Mesenteric fat pad (tissue), 1 donor: ENCODE results near the gene RNF183. TPM values are rescaled to one million over a fixed set of nuclear protein-coding genes. Genes with fewer than 3 reads are reported as not detected.

Experiments
- DNase-seq: peaks from one replicate; pipeline ENCODE4 v3.0.0-alpha.2; 2020; ENCODE audit warnings: low spot score
- long read RNA-seq: library from polyadenylated mRNA; unstranded; transcript quantifications from one replicate; pipeline ENCODE4 v2.0.0, GENCODE V29; 2020
- total RNA-seq: library from RNA; stranded (reverse); fragmentation: NEBNext Ultra II Directional; extraction: Animal tissue kit (Norgen Biotek cat#: 25700); gene quantifications from one replicate; pipeline ENCODE4 v1.2.1, GENCODE V29; 2021
- donor health status: DM: yes; HTN: yes; CAD: no.

The RNF183 gene, protein sequence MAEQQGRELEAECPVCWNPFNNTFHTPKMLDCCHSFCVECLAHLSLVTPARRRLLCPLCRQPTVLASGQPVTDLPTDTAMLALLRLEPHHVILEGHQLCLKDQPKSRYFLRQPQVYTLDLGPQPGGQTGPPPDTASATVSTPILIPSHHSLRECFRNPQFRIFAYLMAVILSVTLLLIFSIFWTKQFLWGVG
- total RNA-seq: not detected
- long read RNA-seq: 0 reads

GRCh38 chr9:113302792-113303418 lies at the start of gene RNF183:
Gene RNF183, minus strand, starts transcription at chr9:113303376. Its CDS starts 5,192 bp downstream, at chr9:113298184.
- DNase-seq: no peak

DNA sequence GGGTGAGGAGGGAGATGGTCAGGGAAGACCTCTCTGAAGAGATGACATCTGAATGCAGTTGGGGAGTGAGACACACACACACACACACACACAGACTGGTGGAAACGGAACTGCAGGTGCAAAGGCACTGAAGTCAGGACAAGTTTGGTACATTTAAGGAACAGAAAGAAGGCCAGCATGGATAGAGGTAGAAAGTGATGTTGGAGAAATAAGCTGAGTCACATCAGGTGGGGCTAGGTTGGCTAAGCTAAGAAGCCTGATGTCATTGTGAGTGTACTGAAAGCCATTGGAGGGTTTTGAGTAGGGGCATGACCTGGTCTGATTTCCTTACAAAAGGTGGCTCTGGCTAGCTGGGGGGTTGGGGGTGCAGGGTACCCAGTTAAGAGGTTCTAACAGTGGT lies 49.2 kb upstream of the RNF183 start:
- DNase-seq: no peak

- no peak for DNase-seq
Measured at GRCh38 chr9:113352006-113352405, 48.8 kb upstream of the RNF183 start.

GRCh38 chr9:113350937-113351336 lies 47.8 kb upstream of the RNF183 start:
- no peak for DNase-seq

- no peak for DNase-seq
Measured at GRCh38 chr9:113350107-113350661, 47.0 kb upstream of the RNF183 start.

- DNase-seq: no peak
Measured at GRCh38 chr9:113349445-113350094, 46.4 kb upstream of the RNF183 start, which contains the start of gene BSPRY. Gene BSPRY, plus strand, starts transcription at chr9:113349541. Its CDS starts 39 bp downstream, at chr9:113349580.

GRCh38 chr9:113349066-113349444 lies 45.9 kb upstream of the RNF183 start:
- DNase-seq: no peak

GRCh38 chr9:113348437-113348836 lies 45.3 kb upstream of the RNF183 start:
- DNase-seq: no peak

- no peak for DNase-seq
Measured at GRCh38 chr9:113345671-113346070, 42.5 kb upstream of the RNF183 start.

- DNase-seq: no peak
Measured at GRCh38 chr9:113345190-113345589, 42.0 kb upstream of the RNF183 start.

DNA sequence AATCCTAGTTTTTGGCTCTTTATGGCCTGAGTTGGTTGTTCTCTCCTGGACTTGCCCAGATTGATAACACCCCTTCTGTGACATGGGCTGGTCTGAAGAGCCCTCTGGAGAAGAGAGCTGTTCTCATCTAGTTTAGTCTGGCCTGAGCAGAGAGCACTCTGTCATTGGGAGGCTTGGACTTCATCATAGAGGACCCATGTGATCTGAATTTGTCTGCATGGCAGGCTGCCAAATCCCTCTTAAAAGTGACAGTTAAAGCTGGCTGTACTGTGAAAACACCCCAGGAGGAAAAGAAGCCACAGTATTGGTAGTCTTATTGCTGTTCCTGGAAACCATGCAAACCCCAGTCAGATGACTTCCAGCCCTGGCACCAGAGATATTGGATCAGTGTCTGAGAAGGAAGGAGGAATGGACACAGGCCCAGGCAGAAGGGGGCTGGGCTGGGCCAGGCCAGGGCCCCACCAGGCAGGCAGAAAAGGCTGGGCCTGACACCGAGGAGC lies 40.6 kb upstream of the RNF183 start:
- no peak for DNase-seq

GRCh38 chr9:113341712-113342410 lies 38.7 kb upstream of the RNF183 start:
- DNase-seq: no peak

GRCh38 chr9:113340011-113340699 lies 37.0 kb upstream of the RNF183 start, which contains the start of gene WDR31:
Gene WDR31, minus strand, starts transcription at chr9:113340275. Its CDS starts 8,253 bp downstream, at chr9:113332022.
- DNase-seq: peak; percentile 95

DNA sequence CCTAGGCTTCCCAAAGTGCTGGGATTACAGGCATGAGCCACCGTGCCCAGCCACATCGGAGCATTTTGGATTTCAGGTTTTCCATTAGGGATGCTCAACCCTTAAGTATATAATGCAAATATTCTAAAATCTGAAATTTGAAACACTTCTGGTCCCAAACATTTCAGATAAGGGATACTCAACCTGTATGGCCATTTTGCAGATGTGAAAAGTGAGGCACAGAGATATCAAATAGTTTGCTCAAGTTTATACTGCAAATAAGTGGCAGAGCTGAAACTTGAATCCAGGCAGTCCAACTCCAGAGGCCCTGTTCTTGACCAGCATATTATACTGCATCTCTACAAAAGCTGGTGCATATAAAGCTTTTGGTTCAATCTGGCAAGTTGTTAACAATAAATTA lies 34.5 kb upstream of the RNF183 start:
- DNase-seq: no peak

GRCh38 chr9:113331780-113332179 lies 28.6 kb upstream of the RNF183 start:
- DNase-seq: no peak

GRCh38 chr9:113328045-113328782 lies 25.0 kb upstream of the RNF183 start:
- no peak for DNase-seq

- no peak for DNase-seq
Measured at GRCh38 chr9:113326230-113326629, 23.1 kb upstream of the RNF183 start.

GRCh38 chr9:113322671-113323070 lies 19.5 kb upstream of the RNF183 start:
- DNase-seq: no peak

GRCh38 chr9:113320051-113320450 lies 16.9 kb upstream of the RNF183 start:
- DNase-seq: no peak

- no peak for DNase-seq
Measured at GRCh38 chr9:113319054-113319453, 15.9 kb upstream of the RNF183 start.
